Keratinocyte (primary cell): Measurements from ENCODE around the gene DNALI1. TPM values are rescaled to one million over a fixed set of nuclear protein-coding genes. Genes with fewer than 3 reads are reported as not detected.

ENCODE experiments used
- DNase-seq: peaks from one replicate; pipeline ENCODE4 v3.0.0-alpha.2; 2011; ENCODE audit warnings: low read depth, missing footprints, low spot score
- FAIRE-seq: peaks from 2 replicates; lab custom pipeline; 2011; peaks lifted over from hg19 to GRCh38; lab: Jason Lieb, UNC
- H2AFZ ChIP-seq: 2 replicates; pipeline ENCODE4 v1.6.0; 2012; ENCODE audit warnings: low read length, control low read depth, inconsistent platforms; ENCODE audit not compliant: control insufficient read depth
- H3K27ac ChIP-seq: 2 replicates; pipeline ENCODE4 v1.5.1; 2011; ENCODE audit warnings: low read length; ENCODE audit not compliant: control insufficient read depth, insufficient read depth
- H3K27me3 ChIP-seq: 3 replicates; pipeline ENCODE4 v1.6.0; 2011; ENCODE audit warnings: low read length; ENCODE audit not compliant: control insufficient read depth, insufficient read depth; ENCODE audit errors: extremely low read depth
- H3K36me3 ChIP-seq, 2 experiments: 2 replicates in 1 of 2; 3 replicates in 1 of 2; pipeline ENCODE4 v1.5.1; 2011; ENCODE audit warnings: low read length in 2 of 2, mild to moderate bottlenecking in 1 of 2; ENCODE audit not compliant: control insufficient read depth in 2 of 2, insufficient read depth in 2 of 2; ENCODE audit errors: extremely low read depth in 1 of 2
- H3K4me1 ChIP-seq: 3 replicates; pipeline ENCODE4 v1.5.1; 2011; ENCODE audit warnings: low read length; ENCODE audit not compliant: control insufficient read depth, insufficient read depth; ENCODE audit errors: extremely low read depth
- H3K4me2 ChIP-seq: 3 replicates; pipeline ENCODE4 v1.6.0; 2011; ENCODE audit warnings: low read depth, low read length; ENCODE audit not compliant: control insufficient read depth, insufficient read depth; ENCODE audit errors: extremely low read depth
- H3K4me3 ChIP-seq, 3 experiments: fragments of 200-600 bp in 1 of 3; sonication (generic) in 1 of 3; 2 replicates in 2 of 3; 3 replicates in 1 of 3; pipeline ENCODE4 v1.5.1; 2011 to 2016; ENCODE audit warnings: low read length in 3 of 3, mild to moderate bottlenecking in 3 of 3, control low read depth in 2 of 3, inconsistent platforms in 1 of 3, low read depth in 1 of 3, mixed read lengths in 1 of 3, mixed run types in 1 of 3, moderate library complexity in 1 of 3; ENCODE audit not compliant: control insufficient read depth in 2 of 3, insufficient read depth in 2 of 3; ENCODE audit errors: extremely low read depth in 1 of 3
- H3K79me2 ChIP-seq: 2 replicates; pipeline ENCODE4 v1.6.0; 2012; ENCODE audit warnings: low read length; ENCODE audit not compliant: control insufficient read depth, insufficient read depth
- H3K9ac ChIP-seq: 3 replicates; pipeline ENCODE4 v1.6.0; 2011; ENCODE audit warnings: low read length; ENCODE audit not compliant: control insufficient read depth, insufficient read depth; ENCODE audit errors: extremely low read depth
- H3K9me1 ChIP-seq: 3 replicates; pipeline ENCODE4 v1.6.0; 2011; ENCODE audit warnings: low read length; ENCODE audit not compliant: control insufficient read depth, insufficient read depth; ENCODE audit errors: extremely low read depth
- H3K9me3 ChIP-seq: 2 replicates; pipeline ENCODE4 v1.5.1; 2012; ENCODE audit warnings: low read depth, low read length; ENCODE audit not compliant: control insufficient read depth
- H4K20me1 ChIP-seq: 3 replicates; pipeline ENCODE4 v1.6.0; 2011; ENCODE audit warnings: low read length; ENCODE audit not compliant: control insufficient read depth, insufficient read depth; ENCODE audit errors: extremely low read depth
- EZH2 ChIP-seq: IDR thresholded peaks from one replicate; pipeline ENCODE4 v1.6.1; 2012; ENCODE audit warnings: inconsistent platforms, mild to moderate bottlenecking, low read length, moderate library complexity
- dilution Hi-C: fragments of 300-500 bp; cut with MboI; formaldehyde crosslinking; loops from one replicate; pipeline ENCODE4 v1.7.0; 2020; ENCODE audit warnings: low sequenced_read_pairs; ENCODE audit not compliant: extremely low pct_ligation_motif_present
- polyA plus RNA-seq, 5 experiments: library from polyadenylated mRNA; depleted of rRNA in 3 of 5; stranded (reverse) in 3 of 5; stranded (forward) in 1 of 5; unstranded in 1 of 5; fragments of >200 nt; gene quantifications; 1 replicate in 1 of 5; 2 replicates in 3 of 5; 3 replicates in 1 of 5; pipeline versions ENCODE4 v1.2.1 to v1.2.3, GENCODE V29; 2011 to 2012; ENCODE audit warnings: missing spikeins in 2 of 5, low read depth in 1 of 5, low replicate concordance in 1 of 5
- small RNA-seq, 3 experiments: library from RNA; depleted of rRNA; stranded (forward); fragments of <200 nt; gene quantifications; one replicate each; pipeline ENCODE3, GENCODE V24; 2012; ENCODE audit warnings: low read depth in 3 of 3, low replicate concordance in 1 of 3; ENCODE audit not compliant: insufficient read length in 3 of 3
- TF ChIP-seq, protein P1 (sequence below), 3 experiments: IDR thresholded peaks in 1 of 3; conservative IDR thresholded peaks in 1 of 3; optimal IDR thresholded peaks in 1 of 3; 2 replicates in 2 of 3; 3 replicates in 1 of 3; pipeline versions ENCODE3 to v1.5.1; 2011; ENCODE audit warnings: low read length in 3 of 3, mild to moderate bottlenecking in 3 of 3, moderate library complexity in 2 of 3, control low read depth in 1 of 3, inconsistent platforms in 1 of 3; ENCODE audit not compliant: insufficient read depth in 2 of 3; ENCODE audit errors: extremely low read depth in 1 of 3

Gene DNALI1
- polyA plus RNA-seq, 1 donor (not counting 4 experiments of a cell fraction or from before 2014, with no cell fraction given) = 0.14 TPM

DNA sequence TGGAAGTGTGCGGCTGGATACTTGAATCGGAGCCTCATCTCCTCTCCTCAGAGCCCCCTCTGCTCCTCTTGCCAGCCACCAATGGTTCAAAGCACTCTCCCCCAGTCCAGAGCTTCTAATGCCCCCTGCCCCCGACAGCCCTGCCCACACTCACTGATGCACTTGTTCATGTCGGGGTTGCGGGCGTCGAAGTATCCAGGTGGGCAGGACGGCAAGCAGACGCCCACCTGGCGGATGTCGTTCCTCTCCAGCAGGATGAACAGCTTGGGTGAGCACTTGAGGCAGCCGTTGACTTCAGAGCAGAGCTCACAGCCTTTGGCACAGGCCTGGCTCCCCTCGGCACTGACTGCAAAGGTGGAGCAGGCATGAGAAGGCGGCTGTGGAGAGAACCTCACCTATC lies 59.6 kb downstream of the DNALI1 start:
- H3K36me3 ChIP-seq = no peaks in the 10 kb centered on the region
- H3K4me1 ChIP-seq = no peaks in the 10 kb centered on the region
- no peak overlapping the region for H3K4me2 ChIP-seq
- dilution Hi-C loops = no loop called here
- H3K27me3 ChIP-seq = peaks cover 26% of the 10 kb centered on the region
- no peak for TF ChIP-seq EZH2
- TF ChIP-seq, protein P1, sequence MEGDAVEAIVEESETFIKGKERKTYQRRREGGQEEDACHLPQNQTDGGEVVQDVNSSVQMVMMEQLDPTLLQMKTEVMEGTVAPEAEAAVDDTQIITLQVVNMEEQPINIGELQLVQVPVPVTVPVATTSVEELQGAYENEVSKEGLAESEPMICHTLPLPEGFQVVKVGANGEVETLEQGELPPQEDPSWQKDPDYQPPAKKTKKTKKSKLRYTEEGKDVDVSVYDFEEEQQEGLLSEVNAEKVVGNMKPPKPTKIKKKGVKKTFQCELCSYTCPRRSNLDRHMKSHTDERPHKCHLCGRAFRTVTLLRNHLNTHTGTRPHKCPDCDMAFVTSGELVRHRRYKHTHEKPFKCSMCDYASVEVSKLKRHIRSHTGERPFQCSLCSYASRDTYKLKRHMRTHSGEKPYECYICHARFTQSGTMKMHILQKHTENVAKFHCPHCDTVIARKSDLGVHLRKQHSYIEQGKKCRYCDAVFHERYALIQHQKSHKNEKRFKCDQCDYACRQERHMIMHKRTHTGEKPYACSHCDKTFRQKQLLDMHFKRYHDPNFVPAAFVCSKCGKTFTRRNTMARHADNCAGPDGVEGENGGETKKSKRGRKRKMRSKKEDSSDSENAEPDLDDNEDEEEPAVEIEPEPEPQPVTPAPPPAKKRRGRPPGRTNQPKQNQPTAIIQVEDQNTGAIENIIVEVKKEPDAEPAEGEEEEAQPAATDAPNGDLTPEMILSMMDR (optimal IDR thresholded peaks at IDR 0.05 in 1 of 3, IDR thresholded peaks at IDR 0.05 in 1 of 3, conservative IDR thresholded peaks at IDR 0.05 in 1 of 3; ENCODE audit: extremely low read depth in 1 of 3, insufficient read depth in 2 of 3, low read length in 3 of 3) = no peak
- H3K4me3 ChIP-seq = no peak overlapping the region
- H3K9me3 ChIP-seq = no peaks in the 10 kb centered on the region
- no peaks in the 10 kb centered on the region for H4K20me1 ChIP-seq
- no peaks in the 10 kb centered on the region for H3K79me2 ChIP-seq
- no peak overlapping the region for H2AFZ ChIP-seq
- FAIRE-seq (no peak), DNase-seq (no peak)
- no peaks in the 10 kb centered on the region for H3K9me1 ChIP-seq
- H3K9ac ChIP-seq = no peak overlapping the region
- no peak overlapping the region for H3K27ac ChIP-seq

Small RNA genes within 50 kb of the gene (small RNA-seq; reads per million reads assigned to genes)
- gene AL034379.1 = 0 reads per million in 3 experiments

Other genes starting within 250 kb of the DNALI1 start
- gene ZC3H12A, start 82.4 kb upstream of the DNALI1 start, polyA plus RNA-seq = 17.5 to 55.5 TPM (median 24.4 TPM) in 3 replicates
- 38.9 to 51.9 TPM (median 49.3 TPM) in 3 replicates for gene MEAF6, start 42.2 kb upstream of the DNALI1 start, polyA plus RNA-seq
- 6.7 to 8.9 TPM (median 7.1 TPM) in 3 replicates for gene SNIP1, start 2.6 kb upstream of the DNALI1 start, polyA plus RNA-seq
- 49.7 to 81.0 TPM (median 52.7 TPM) in 3 replicates for gene GNL2, start 39.0 kb downstream of the DNALI1 start, polyA plus RNA-seq
- gene RSPO1, start 78.0 kb downstream of the DNALI1 start, polyA plus RNA-seq = not detected in 3 replicates
- gene CDCA8, start 135.6 kb downstream of the DNALI1 start, polyA plus RNA-seq = 3.7 to 22.1 TPM (median 15.1 TPM) in 3 replicates
- 0.01 TPM in 1 of 3 replicates, not detected in the others for gene EPHA10, start 208.2 kb downstream of the DNALI1 start, polyA plus RNA-seq
- 0.32 to 0.72 TPM (median 0.37 TPM) in 3 replicates for gene MANEAL, start 236.9 kb downstream of the DNALI1 start, polyA plus RNA-seq